GM18505 (cell line): Measurements from ENCODE around the gene NDUFS6.

Experiments used
- ATAC-seq: cut with Tn5 transposase; IDR thresholded peaks from one replicate; pipeline ENCODE4 v1.9.1; 2021; ENCODE audit not compliant: unreplicated experiment
- POLR2A ChIP-seq: IDR thresholded peaks from 4 replicates; pipeline ENCODE4 v1.6.1; 2011; ENCODE audit warnings: borderline replicate concordance; ENCODE audit not compliant: insufficient read depth, insufficient read length; ENCODE audit errors: extremely low read depth

NDUFS6 gene

GRCh38 chr5:1865486-1865885, 64.3 kb downstream of the NDUFS6 start:
- no peak for ATAC-seq
- TF ChIP-seq POLR2A: no peak
